ENCODE measurements around the gene MAP3K21.

The MAP3K21 gene

DNA sequence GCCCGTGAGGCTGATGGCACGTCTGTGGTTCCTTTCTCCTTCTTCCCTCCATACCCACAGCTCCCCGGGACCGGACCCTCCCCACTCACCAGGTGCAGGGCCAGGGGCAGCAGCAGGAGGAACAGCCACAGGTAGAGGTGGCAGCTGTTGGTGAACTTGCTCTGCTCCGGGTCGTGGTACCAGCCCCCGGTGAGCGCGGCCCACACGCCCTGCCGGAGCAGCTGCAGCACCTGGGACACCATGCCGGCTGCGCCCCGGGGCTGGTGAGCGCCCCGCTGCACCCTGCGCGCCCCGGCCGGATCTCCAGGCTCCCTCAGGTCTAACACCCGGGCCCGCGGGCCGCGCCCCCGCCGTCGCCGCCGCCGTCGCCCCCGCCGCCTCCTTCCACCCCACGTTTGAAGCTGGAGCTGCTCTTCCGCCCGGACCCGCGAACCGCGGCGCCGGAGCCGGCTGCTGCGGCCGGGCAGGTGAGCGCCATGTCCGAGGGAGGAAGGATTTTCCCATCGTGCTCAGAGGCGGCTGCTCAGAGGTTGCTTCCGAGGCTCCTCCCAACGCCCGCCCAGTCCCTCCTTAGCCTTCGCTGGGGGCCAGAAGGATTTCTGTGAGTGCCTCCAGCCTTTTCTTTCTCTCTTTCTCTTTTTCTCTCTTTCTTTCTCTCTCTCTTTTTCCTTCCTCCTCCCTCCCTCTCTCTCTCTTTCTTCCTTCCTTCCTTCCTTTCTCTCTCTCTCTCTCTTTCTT is 32.1 kb upstream of the MAP3K21 start, which contains the start of gene PCNX2 (continued):
- TF ChIP-seq, protein P1, sequence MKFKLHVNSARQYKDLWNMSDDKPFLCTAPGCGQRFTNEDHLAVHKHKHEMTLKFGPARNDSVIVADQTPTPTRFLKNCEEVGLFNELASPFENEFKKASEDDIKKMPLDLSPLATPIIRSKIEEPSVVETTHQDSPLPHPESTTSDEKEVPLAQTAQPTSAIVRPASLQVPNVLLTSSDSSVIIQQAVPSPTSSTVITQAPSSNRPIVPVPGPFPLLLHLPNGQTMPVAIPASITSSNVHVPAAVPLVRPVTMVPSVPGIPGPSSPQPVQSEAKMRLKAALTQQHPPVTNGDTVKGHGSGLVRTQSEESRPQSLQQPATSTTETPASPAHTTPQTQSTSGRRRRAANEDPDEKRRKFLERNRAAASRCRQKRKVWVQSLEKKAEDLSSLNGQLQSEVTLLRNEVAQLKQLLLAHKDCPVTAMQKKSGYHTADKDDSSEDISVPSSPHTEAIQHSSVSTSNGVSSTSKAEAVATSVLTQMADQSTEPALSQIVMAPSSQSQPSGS (tag by site-specific recombination; IDR thresholded peaks at IDR 0.05; ENCODE audit: low read depth): no peak
- TF ChIP-seq, protein P2, sequence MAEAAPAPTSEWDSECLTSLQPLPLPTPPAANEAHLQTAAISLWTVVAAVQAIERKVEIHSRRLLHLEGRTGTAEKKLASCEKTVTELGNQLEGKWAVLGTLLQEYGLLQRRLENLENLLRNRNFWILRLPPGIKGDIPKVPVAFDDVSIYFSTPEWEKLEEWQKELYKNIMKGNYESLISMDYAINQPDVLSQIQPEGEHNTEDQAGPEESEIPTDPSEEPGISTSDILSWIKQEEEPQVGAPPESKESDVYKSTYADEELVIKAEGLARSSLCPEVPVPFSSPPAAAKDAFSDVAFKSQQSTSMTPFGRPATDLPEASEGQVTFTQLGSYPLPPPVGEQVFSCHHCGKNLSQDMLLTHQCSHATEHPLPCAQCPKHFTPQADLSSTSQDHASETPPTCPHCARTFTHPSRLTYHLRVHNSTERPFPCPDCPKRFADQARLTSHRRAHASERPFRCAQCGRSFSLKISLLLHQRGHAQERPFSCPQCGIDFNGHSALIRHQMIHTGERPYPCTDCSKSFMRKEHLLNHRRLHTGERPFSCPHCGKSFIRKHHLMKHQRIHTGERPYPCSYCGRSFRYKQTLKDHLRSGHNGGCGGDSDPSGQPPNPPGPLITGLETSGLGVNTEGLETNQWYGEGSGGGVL (tag by site-specific recombination; IDR thresholded peaks at IDR 0.05): no peak; the same call in 1 of the 2 replicates
- TF ChIP-seq WT1 (tag by site-specific recombination; IDR thresholded peaks at IDR 0.05): peak; percentile 71
- TF ChIP-seq ZBTB48 (tag by site-specific recombination; IDR thresholded peaks at IDR 0.05): peak; percentile 93
- TF ChIP-seq TRIM28 (IDR thresholded peaks at IDR 0.05; ENCODE audit: borderline replicate concordance, low read length): no peak
- TF ChIP-seq, protein P3, sequence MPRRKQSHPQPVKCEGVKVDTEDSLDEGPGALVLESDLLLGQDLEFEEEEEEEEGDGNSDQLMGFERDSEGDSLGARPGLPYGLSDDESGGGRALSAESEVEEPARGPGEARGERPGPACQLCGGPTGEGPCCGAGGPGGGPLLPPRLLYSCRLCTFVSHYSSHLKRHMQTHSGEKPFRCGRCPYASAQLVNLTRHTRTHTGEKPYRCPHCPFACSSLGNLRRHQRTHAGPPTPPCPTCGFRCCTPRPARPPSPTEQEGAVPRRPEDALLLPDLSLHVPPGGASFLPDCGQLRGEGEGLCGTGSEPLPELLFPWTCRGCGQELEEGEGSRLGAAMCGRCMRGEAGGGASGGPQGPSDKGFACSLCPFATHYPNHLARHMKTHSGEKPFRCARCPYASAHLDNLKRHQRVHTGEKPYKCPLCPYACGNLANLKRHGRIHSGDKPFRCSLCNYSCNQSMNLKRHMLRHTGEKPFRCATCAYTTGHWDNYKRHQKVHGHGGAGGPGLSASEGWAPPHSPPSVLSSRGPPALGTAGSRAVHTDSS (tag by site-specific recombination; IDR thresholded peaks at IDR 0.05): peak; percentile 27; the same call in 1 of the 2 replicates
- TF ChIP-seq, protein P4, sequence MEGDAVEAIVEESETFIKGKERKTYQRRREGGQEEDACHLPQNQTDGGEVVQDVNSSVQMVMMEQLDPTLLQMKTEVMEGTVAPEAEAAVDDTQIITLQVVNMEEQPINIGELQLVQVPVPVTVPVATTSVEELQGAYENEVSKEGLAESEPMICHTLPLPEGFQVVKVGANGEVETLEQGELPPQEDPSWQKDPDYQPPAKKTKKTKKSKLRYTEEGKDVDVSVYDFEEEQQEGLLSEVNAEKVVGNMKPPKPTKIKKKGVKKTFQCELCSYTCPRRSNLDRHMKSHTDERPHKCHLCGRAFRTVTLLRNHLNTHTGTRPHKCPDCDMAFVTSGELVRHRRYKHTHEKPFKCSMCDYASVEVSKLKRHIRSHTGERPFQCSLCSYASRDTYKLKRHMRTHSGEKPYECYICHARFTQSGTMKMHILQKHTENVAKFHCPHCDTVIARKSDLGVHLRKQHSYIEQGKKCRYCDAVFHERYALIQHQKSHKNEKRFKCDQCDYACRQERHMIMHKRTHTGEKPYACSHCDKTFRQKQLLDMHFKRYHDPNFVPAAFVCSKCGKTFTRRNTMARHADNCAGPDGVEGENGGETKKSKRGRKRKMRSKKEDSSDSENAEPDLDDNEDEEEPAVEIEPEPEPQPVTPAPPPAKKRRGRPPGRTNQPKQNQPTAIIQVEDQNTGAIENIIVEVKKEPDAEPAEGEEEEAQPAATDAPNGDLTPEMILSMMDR (tag by site-specific recombination; IDR thresholded peaks at IDR 0.05): 0 out of 2 replicates have a peak, but pooled peaks have one; percentile 10
- TF ChIP-seq ZNF394 (tag by site-specific recombination; IDR thresholded peaks at IDR 0.05; ENCODE audit: borderline replicate concordance): peak; percentile 48; the same call in 1 of the 2 replicates
- TF ChIP-seq OVOL3 (tag by site-specific recombination; IDR thresholded peaks at IDR 0.05): no peak
- no peak for TF ChIP-seq ZNF37A (tag by site-specific recombination; IDR thresholded peaks at IDR 0.05)
- TF ChIP-seq ZBTB8A (tag by site-specific recombination; IDR thresholded peaks at IDR 0.05): peak; percentile 52
- TF ChIP-seq ZNF302 (tag by site-specific recombination; IDR thresholded peaks at IDR 0.05; ENCODE audit: low read depth): no peak
- TF ChIP-seq ZNF501 (tag by site-specific recombination; IDR thresholded peaks at IDR 0.05): peak; percentile 61; the same call in 1 of the 2 replicates
- TF ChIP-seq, protein P5, sequence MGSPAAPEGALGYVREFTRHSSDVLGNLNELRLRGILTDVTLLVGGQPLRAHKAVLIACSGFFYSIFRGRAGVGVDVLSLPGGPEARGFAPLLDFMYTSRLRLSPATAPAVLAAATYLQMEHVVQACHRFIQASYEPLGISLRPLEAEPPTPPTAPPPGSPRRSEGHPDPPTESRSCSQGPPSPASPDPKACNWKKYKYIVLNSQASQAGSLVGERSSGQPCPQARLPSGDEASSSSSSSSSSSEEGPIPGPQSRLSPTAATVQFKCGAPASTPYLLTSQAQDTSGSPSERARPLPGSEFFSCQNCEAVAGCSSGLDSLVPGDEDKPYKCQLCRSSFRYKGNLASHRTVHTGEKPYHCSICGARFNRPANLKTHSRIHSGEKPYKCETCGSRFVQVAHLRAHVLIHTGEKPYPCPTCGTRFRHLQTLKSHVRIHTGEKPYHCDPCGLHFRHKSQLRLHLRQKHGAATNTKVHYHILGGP (tag by site-specific recombination; IDR thresholded peaks at IDR 0.05): no peak
- TF ChIP-seq ZNF670 (tag by site-specific recombination; IDR thresholded peaks at IDR 0.05; ENCODE audit: low read depth): no peak
- peak; percentile 95 for TF ChIP-seq KLF8 (tag by site-specific recombination; IDR thresholded peaks at IDR 0.05)
- 0 out of 2 replicates have a peak, but pooled peaks have one; percentile 65 for TF ChIP-seq ZNF626 (tag by site-specific recombination; IDR thresholded peaks at IDR 0.05)
- no peak for TF ChIP-seq ZNF266 (tag by site-specific recombination; IDR thresholded peaks at IDR 0.05; ENCODE audit: low read depth)
- TF ChIP-seq EGR2 (tag by site-specific recombination; IDR thresholded peaks at IDR 0.05; ENCODE audit: low read depth): 0 out of 2 replicates have a peak, but pooled peaks have one; percentile 3
- TF ChIP-seq, protein P6, sequence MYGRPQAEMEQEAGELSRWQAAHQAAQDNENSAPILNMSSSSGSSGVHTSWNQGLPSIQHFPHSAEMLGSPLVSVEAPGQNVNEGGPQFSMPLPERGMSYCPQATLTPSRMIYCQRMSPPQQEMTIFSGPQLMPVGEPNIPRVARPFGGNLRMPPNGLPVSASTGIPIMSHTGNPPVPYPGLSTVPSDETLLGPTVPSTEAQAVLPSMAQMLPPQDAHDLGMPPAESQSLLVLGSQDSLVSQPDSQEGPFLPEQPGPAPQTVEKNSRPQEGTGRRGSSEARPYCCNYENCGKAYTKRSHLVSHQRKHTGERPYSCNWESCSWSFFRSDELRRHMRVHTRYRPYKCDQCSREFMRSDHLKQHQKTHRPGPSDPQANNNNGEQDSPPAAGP (tag by site-specific recombination; IDR thresholded peaks at IDR 0.05): peak; percentile 33; the same call in 1 of the 2 replicates
- peak; percentile 61; the same call in 1 of the 2 replicates for TF ChIP-seq ZNF544 (tag by site-specific recombination; IDR thresholded peaks at IDR 0.05)
- no peak for TF ChIP-seq KLF1 (tag by site-specific recombination; IDR thresholded peaks at IDR 0.05)
- TF ChIP-seq, protein P7, sequence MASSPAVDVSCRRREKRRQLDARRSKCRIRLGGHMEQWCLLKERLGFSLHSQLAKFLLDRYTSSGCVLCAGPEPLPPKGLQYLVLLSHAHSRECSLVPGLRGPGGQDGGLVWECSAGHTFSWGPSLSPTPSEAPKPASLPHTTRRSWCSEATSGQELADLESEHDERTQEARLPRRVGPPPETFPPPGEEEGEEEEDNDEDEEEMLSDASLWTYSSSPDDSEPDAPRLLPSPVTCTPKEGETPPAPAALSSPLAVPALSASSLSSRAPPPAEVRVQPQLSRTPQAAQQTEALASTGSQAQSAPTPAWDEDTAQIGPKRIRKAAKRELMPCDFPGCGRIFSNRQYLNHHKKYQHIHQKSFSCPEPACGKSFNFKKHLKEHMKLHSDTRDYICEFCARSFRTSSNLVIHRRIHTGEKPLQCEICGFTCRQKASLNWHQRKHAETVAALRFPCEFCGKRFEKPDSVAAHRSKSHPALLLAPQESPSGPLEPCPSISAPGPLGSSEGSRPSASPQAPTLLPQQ (tag by site-specific recombination; IDR thresholded peaks at IDR 0.05): 0 out of 2 replicates have a peak, but pooled peaks have one; percentile 10
- no peak for TF ChIP-seq ZNF585B (tag by site-specific recombination; IDR thresholded peaks at IDR 0.05)

All from HEK293 (cell line).